Measurements from ENCODE around the gene ZP4. TPM values are rescaled to one million over a fixed set of nuclear protein-coding genes. Genes with fewer than 3 reads are reported as not detected.

The ZP4 gene
- total and polyA plus RNA-seq, 2 of the 4 experiments (the other 2 are of a cell fraction), result not detected

DNA sequence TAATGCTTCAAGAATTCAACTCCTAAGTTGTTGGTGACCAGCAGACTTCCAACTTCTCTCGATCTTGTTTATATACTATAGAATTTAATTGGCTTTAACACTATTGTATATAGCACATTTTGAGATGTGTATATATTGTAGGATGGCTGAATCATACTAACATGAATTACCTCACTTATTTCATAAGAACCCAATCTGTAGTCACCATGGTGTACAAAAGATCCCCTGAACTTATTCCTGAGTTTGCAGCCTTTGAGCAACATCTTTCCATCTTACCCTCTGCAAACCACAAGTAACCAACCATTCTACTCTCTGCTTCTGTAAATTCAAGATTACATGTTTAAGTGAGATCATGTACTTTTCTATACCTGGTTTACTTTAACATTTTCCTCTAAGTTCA is 12.3 kb downstream of the ZP4 start:
- H2AFZ ChIP-seq (replicated peaks; ENCODE audit: low read length, poor library complexity), result no peak overlapping the region
- ChIA-PET CTCF (interaction anchor here (0.7 to 1.5 kb wide), 2 partner anchors 14 kb away, joined by 3 to 4 read pairs; no protein-coding TSS in a partner anchor), POLR2A (ENCODE audit: unreplicated experiment) (no interaction called here)
- BruUV-seq (replicated peaks), result no TSS peak
- no peaks in the 10 kb centered on the region for H3K27me3 ChIP-seq (ENCODE audit: control insufficient read depth, insufficient read depth, low read length)
- no peak overlapping the region for H2AK5ac ChIP-seq (ENCODE audit: low read depth, low read length)
- H3K4me2 ChIP-seq (ENCODE audit: low read depth, low read length), result no peak overlapping the region
- H3K9me3 ChIP-seq (ENCODE audit: control insufficient read depth, insufficient read depth, low read length), result no peaks in the 10 kb centered on the region
- no peak overlapping the region for H2AK9ac ChIP-seq (replicated peaks; ENCODE audit: low read depth, low read length, poor library complexity)
- H2BK120ac ChIP-seq (ENCODE audit: low read depth, low read length), result no peak overlapping the region
- ATAC-seq (ENCODE audit: low read depth) (no peak), DNase-seq (no peak)
- dilution Hi-C loops (cut with HindIII; ENCODE audit: low sequenced_read_pairs, unreplicated experiment), result no loop called here
- H2BK15ac ChIP-seq (ENCODE audit: low read depth, low read length), result no peak overlapping the region
- H3K18ac ChIP-seq (ENCODE audit: low read depth, low read length), result no peak overlapping the region
- H3K9ac ChIP-seq (ENCODE audit: low read depth, low read length), result no peak overlapping the region
- no peak overlapping the region for H3K27ac ChIP-seq (ENCODE audit: insufficient read depth, low read length)
- H2BK20ac ChIP-seq (ENCODE audit: low read depth, low read length), result no peak overlapping the region
- WGBS, 2 experiments (ENCODE audit: extremely low coverage in 2 of 2, insufficient read length in 1 of 2), result no CpG with 5 or more reads among the region's 1 CpG
- no peak overlapping the region for H3K4me3 ChIP-seq (ENCODE audit: insufficient read depth, low read depth, low read length)
- H4K91ac ChIP-seq (ENCODE audit: insufficient read depth, low read depth, low read length), result no peak overlapping the region
- no peaks in the 10 kb centered on the region for H3K79me1 ChIP-seq (ENCODE audit: low read depth in 1 of 2, low read length in 2 of 2)
- no peak overlapping the region for H3K56ac ChIP-seq (ENCODE audit: extremely low read depth, insufficient read depth, low read length)
- no peak overlapping the region for H3K4ac ChIP-seq (ENCODE audit: low read depth, low read length)
- peaks cover 3% of the 10 kb centered on the region for H3K4me1 ChIP-seq (ENCODE audit: control insufficient read depth, insufficient read depth, low read length)
- in situ Hi-C loops (cut with MboI; ENCODE audit: low sequenced_read_pairs), result no loop called here
- H4K8ac ChIP-seq (ENCODE audit: low read depth in 2 of 2, low read length in 2 of 2), result no peak overlapping the region
- intact Hi-C loops (cut with micrococcal nuclease), result no loop called here
- H4K20me1 ChIP-seq (ENCODE audit: insufficient read depth, low read length), result no peaks in the 10 kb centered on the region
- H3K9me1 ChIP-seq (ENCODE audit: insufficient read depth, low read length), result no peaks in the 10 kb centered on the region
- no peaks in the 10 kb centered on the region for H3K36me3 ChIP-seq (ENCODE audit: control insufficient read depth, insufficient read depth, low read length)
- H3K14ac ChIP-seq (replicated peaks; ENCODE audit: low read depth, low read length), result no peak overlapping the region
- no peak overlapping the region for H2BK5ac ChIP-seq (ENCODE audit: low read depth, low read length, poor library complexity, severe bottlenecking)
- TF ChIP-seq MAFK (IDR thresholded peaks at IDR 0.05; ENCODE audit: low read depth, low read length) (no peak), FOS (IDR thresholded peaks at IDR 0.05; ENCODE audit: low read depth, low read length) (no peak), POLR2A (IDR thresholded peaks at IDR 0.05; ENCODE audit: low read depth, low read length) (no peak), USF2 (IDR thresholded peaks at IDR 0.05; ENCODE audit: low read depth, low read length) (no peak)
- TF ChIP-seq, protein P1, sequence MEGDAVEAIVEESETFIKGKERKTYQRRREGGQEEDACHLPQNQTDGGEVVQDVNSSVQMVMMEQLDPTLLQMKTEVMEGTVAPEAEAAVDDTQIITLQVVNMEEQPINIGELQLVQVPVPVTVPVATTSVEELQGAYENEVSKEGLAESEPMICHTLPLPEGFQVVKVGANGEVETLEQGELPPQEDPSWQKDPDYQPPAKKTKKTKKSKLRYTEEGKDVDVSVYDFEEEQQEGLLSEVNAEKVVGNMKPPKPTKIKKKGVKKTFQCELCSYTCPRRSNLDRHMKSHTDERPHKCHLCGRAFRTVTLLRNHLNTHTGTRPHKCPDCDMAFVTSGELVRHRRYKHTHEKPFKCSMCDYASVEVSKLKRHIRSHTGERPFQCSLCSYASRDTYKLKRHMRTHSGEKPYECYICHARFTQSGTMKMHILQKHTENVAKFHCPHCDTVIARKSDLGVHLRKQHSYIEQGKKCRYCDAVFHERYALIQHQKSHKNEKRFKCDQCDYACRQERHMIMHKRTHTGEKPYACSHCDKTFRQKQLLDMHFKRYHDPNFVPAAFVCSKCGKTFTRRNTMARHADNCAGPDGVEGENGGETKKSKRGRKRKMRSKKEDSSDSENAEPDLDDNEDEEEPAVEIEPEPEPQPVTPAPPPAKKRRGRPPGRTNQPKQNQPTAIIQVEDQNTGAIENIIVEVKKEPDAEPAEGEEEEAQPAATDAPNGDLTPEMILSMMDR (conservative IDR thresholded peaks at IDR 0.05; ENCODE audit: low read depth, low read length), result no peak
- no peak overlapping the region for H4K5ac ChIP-seq (ENCODE audit: low read depth, low read length)
- no peak overlapping the region for H3K23ac ChIP-seq (ENCODE audit: low read depth, low read length)

Measured in IMR-90 (cell line).